Measurements from ENCODE around the gene LRRC49. TPM values are rescaled to one million over a fixed set of nuclear protein-coding genes. Genes with fewer than 3 reads are reported as not detected.
A peak's percentile ranks its signal among the peaks of the same experiment; 100 is the strongest.

The LRRC49 gene
- total RNA-seq, 1 donor from 2014 or later, result 4.7 TPM

DNA sequence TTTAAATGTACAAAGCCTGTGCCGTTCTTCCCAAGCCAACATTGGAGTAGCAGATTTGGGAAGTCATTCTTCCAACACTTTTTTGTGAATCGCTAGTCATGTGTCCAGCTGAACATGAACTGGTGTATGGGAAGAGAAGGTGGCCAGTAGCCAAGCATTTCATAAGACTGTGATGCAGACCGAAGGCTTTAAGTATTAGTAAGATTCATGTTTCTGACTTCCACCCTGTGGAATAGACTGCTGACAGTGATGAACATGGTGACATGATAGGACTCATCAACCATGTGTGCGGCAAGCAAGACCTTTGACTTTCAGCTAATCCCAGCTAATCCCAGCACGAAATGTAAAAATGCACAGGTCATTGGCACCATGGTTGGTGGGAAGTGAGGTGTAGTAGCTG, 174.4 kb downstream of the LRRC49 start:
- FAIRE-seq (no peak), DNase-seq (ENCODE audit: low read depth) (peak; percentile 75)
- TF ChIP-seq, protein P1, sequence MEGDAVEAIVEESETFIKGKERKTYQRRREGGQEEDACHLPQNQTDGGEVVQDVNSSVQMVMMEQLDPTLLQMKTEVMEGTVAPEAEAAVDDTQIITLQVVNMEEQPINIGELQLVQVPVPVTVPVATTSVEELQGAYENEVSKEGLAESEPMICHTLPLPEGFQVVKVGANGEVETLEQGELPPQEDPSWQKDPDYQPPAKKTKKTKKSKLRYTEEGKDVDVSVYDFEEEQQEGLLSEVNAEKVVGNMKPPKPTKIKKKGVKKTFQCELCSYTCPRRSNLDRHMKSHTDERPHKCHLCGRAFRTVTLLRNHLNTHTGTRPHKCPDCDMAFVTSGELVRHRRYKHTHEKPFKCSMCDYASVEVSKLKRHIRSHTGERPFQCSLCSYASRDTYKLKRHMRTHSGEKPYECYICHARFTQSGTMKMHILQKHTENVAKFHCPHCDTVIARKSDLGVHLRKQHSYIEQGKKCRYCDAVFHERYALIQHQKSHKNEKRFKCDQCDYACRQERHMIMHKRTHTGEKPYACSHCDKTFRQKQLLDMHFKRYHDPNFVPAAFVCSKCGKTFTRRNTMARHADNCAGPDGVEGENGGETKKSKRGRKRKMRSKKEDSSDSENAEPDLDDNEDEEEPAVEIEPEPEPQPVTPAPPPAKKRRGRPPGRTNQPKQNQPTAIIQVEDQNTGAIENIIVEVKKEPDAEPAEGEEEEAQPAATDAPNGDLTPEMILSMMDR (IDR thresholded peaks at IDR 0.05; ENCODE audit: insufficient read depth, low read length, severe bottlenecking), result no peak
- H3K36me3 ChIP-seq (ENCODE audit: control insufficient read depth, insufficient read depth, low read length), result no peaks in the 10 kb centered on the region
- no peaks in the 10 kb centered on the region for H3K27me3 ChIP-seq (ENCODE audit: control insufficient read depth, insufficient read depth, low read length)
- H3K4me3 ChIP-seq (ENCODE audit: low read depth, low read length), result no peak overlapping the region

DNA sequence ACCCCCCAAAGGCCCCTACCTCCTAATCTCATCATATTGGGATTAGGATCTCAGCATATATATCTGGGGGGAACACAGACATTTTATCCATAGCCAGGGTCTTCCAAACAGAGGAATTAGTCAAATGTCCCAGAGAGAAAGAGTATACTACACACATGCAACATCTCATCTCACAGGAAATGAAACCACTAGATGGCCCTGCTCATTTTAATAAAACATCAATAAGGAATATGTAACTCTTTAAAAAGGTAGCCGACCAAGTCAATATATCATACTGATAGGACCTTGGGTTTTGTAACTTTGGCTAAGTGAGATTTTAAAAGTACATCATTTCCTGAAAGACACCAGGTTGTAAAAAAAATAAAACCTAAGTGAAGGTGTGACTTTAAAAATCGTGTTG, 177.1 kb downstream of the LRRC49 start:
- Histone ChIP-seq H3K27me3 (ENCODE audit: control insufficient read depth, insufficient read depth, low read length) (no peaks in the 10 kb centered on the region), H3K36me3 (ENCODE audit: control insufficient read depth, insufficient read depth, low read length) (no peaks in the 10 kb centered on the region), H3K4me3 (ENCODE audit: low read depth, low read length) (no peak overlapping the region)
- FAIRE-seq, result no peak
- TF ChIP-seq, protein P1 (IDR thresholded peaks at IDR 0.05; ENCODE audit: insufficient read depth, low read length, severe bottlenecking), result no peak
- no peak for DNase-seq (ENCODE audit: low read depth)

DNA sequence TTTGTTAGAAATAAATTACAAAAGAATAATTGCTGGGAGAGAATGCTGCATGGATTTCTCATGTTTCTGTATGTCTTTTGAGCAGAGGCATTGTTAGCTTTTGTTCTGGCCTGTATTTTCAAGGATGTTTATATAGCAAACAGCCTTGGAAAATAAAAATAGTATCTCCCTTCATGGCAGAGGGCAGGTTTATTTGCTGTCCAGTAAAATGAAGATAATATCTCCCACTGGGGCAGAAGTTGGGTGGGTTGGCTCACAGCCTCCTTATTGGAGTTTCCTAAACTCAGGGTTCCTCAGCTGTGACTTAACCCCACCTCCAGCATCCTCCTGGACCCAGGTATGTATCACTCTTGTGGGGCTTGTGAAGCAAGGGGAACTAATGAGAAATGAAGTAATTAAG, 178.9 kb downstream of the LRRC49 start:
- Histone ChIP-seq H3K27me3 (ENCODE audit: control insufficient read depth, insufficient read depth, low read length) (no peaks in the 10 kb centered on the region), H3K4me3 (ENCODE audit: low read depth, low read length) (no peak overlapping the region), H3K36me3 (ENCODE audit: control insufficient read depth, insufficient read depth, low read length) (no peaks in the 10 kb centered on the region)
- DNase-seq (ENCODE audit: low read depth), result no peak
- TF ChIP-seq, protein P1 (IDR thresholded peaks at IDR 0.05; ENCODE audit: insufficient read depth, low read length, severe bottlenecking), result no peak
- FAIRE-seq, result no peak

DNA sequence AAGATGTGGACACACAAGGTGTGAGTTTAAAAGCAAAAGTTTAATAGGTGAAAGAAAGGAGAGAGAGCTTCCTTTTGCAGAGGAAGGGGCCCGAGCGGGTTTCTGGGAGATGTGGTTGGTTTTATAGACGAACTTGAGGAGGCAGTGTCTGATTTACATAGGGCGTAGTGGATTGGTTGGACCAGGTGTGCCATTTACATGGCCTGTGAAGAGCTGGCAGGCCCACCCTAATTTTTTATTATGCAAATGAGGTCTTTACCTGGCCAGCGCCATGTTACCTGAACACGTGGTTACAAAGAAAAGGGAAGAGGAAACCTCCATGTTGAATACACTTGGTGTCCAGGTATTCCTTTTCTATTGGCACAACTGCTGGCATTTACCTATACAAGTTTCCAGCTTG, 179.8 kb downstream of the LRRC49 start:
- no peak for FAIRE-seq
- Histone ChIP-seq H3K36me3 (ENCODE audit: control insufficient read depth, insufficient read depth, low read length) (no peaks in the 10 kb centered on the region), H3K4me3 (ENCODE audit: low read depth, low read length) (no peak overlapping the region), H3K27me3 (ENCODE audit: control insufficient read depth, insufficient read depth, low read length) (no peaks in the 10 kb centered on the region)
- no peak for DNase-seq (ENCODE audit: low read depth)
- TF ChIP-seq, protein P1 (IDR thresholded peaks at IDR 0.05; ENCODE audit: insufficient read depth, low read length, severe bottlenecking), result no peak

DNA sequence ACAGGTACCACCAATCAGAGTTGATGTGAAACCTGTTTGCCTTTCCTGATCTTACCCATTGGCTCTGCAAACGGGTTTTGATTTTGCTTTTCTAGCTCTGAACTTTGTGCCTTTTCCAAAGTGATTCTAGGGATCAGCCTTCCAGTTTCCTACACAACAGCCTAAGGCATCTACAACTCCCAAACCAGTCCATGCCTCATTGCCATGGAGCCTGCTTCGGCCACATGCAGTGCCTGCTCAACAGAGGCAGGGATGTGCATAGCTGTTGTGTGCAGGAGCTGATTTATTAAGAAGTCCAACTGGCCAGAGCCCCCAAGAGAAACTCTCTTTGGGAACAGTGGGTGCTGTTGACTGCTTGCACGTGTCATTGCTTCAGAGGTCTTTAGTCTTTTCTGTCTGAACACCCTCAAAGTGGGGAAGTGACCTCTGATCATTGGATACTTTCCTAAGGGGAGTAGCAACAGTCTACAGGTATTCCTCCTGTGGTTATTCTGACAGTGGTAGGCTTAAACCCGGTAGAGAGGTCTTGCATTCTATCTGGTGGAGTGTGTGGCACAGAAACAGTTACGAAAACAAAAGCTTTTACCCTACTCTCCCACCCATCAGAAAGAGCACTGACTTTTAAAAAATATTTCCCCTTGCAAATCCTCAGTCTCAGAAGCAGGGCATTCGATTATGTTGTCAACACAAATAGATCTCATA, 186.0 kb downstream of the LRRC49 start:
- TF ChIP-seq, protein P1 (IDR thresholded peaks at IDR 0.05; ENCODE audit: insufficient read depth, low read length, severe bottlenecking), result no peak
- Histone ChIP-seq H3K4me3 (ENCODE audit: low read depth, low read length) (no peak overlapping the region), H3K36me3 (ENCODE audit: control insufficient read depth, insufficient read depth, low read length) (no peaks in the 10 kb centered on the region), H3K27me3 (ENCODE audit: control insufficient read depth, insufficient read depth, low read length) (no peaks in the 10 kb centered on the region)
- no peak for DNase-seq (ENCODE audit: low read depth)
- no peak for FAIRE-seq
